ENCODE data around the gene DNAH14.

DNA sequence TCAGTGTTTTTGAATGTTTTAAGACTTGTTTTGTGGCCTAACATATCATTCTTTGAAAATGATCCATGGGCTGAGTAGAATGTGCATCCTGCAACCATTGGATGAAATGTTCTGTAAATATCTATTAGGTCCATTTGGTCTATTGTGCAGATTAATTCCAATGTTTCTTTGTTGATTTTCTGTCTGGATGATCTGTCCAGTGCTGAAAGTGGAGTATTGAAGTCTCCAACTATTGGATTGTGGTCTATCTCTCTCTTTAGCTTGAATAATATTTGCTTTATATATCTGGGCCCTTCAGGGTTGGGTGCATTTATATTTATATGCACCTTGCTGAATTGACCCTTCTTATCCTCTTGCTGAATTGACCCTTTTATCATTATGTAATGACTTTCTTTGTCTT, 181.5 kb downstream of the DNAH14 start:
- TF ChIP-seq, protein P1, sequence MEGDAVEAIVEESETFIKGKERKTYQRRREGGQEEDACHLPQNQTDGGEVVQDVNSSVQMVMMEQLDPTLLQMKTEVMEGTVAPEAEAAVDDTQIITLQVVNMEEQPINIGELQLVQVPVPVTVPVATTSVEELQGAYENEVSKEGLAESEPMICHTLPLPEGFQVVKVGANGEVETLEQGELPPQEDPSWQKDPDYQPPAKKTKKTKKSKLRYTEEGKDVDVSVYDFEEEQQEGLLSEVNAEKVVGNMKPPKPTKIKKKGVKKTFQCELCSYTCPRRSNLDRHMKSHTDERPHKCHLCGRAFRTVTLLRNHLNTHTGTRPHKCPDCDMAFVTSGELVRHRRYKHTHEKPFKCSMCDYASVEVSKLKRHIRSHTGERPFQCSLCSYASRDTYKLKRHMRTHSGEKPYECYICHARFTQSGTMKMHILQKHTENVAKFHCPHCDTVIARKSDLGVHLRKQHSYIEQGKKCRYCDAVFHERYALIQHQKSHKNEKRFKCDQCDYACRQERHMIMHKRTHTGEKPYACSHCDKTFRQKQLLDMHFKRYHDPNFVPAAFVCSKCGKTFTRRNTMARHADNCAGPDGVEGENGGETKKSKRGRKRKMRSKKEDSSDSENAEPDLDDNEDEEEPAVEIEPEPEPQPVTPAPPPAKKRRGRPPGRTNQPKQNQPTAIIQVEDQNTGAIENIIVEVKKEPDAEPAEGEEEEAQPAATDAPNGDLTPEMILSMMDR (IDR thresholded peaks at IDR 0.05), result no peak
- no peak for TF ChIP-seq ZFX (IDR thresholded peaks at IDR 0.05; ENCODE audit: borderline replicate concordance)

Data from 22Rv1 (cell line).